GM18507 (cell line): Measurements from ENCODE around the gene POLQ.
"Not testable (repeated sequence)": the region's sequence is repeated elsewhere in the genome, so short reads cannot be mapped to it uniquely, and the experiment has no call there.

Experiments
- DNase-seq: peaks from one replicate; pipeline ENCODE4 v3.0.0; 2011; ENCODE audit warnings: low read depth; ENCODE audit not compliant: insufficient read length; ENCODE audit errors: extremely low spot score
- FAIRE-seq: peaks from 2 replicates; lab custom pipeline; 2011; peaks lifted over from hg19 to GRCh38; lab: Jason Lieb, UNC

The POLQ gene

GRCh38 chr3:121515862-121516261, 29.9 kb downstream of the POLQ start:
- FAIRE-seq (no peak), DNase-seq (no peak)

GRCh38 chr3:121515313-121515712, 30.5 kb downstream of the POLQ start:
- DNase-seq (no peak), FAIRE-seq (no peak)

- no peak for DNase-seq
- FAIRE-seq = no peak
Observed at GRCh38 chr3:121514496-121514895, 31.3 kb downstream of the POLQ start.

GRCh38 chr3:121508389-121508788, 37.4 kb downstream of the POLQ start:
- DNase-seq (no peak), FAIRE-seq (no peak)

- FAIRE-seq (no peak), DNase-seq (no peak)
Observed at GRCh38 chr3:121505256-121505655, 40.5 kb downstream of the POLQ start.

GRCh38 chr3:121504618-121505017, 41.2 kb downstream of the POLQ start:
- DNase-seq (no peak), FAIRE-seq (no peak)

- DNase-seq = no peak
- FAIRE-seq = no peak
Observed at GRCh38 chr3:121496786-121497185, 49.0 kb downstream of the POLQ start.

GRCh38 chr3:121493431-121493830, 52.4 kb downstream of the POLQ start:
- DNase-seq = no peak
- no peak for FAIRE-seq

- FAIRE-seq = no peak
- DNase-seq = no peak
Observed at GRCh38 chr3:121491683-121492320, 54.0 kb downstream of the POLQ start.

GRCh38 chr3:121490161-121490560, 55.6 kb downstream of the POLQ start:
- FAIRE-seq = no peak
- DNase-seq = no peak

GRCh38 chr3:121488628-121489027, 57.2 kb downstream of the POLQ start:
- DNase-seq (no peak), FAIRE-seq (no peak)

GRCh38 chr3:121483290-121483689, 62.5 kb downstream of the POLQ start:
- DNase-seq (no peak), FAIRE-seq (no peak)

- FAIRE-seq (no peak), DNase-seq (no peak)
Observed at GRCh38 chr3:121482660-121483059, 63.1 kb downstream of the POLQ start.

- peak; percentile 5 for FAIRE-seq
- DNase-seq = no peak
Observed at GRCh38 chr3:121481106-121481880, 64.5 kb downstream of the POLQ start.

- no peak for FAIRE-seq
Observed at GRCh38 chr3:121477589-121477988, 68.2 kb downstream of the POLQ start.

GRCh38 chr3:121473001-121473400, 72.8 kb downstream of the POLQ start:
- no peak for DNase-seq
- FAIRE-seq = no peak

More at GRCh38 chr3:121477589-121477988, 68.2 kb downstream of the POLQ start:
- no peak for DNase-seq

GRCh38 chr3:121467085-121467484, 78.7 kb downstream of the POLQ start:
- FAIRE-seq = no peak

GRCh38 chr3:121463745-121464144, 82.0 kb downstream of the POLQ start:
- no peak for FAIRE-seq
- no peak for DNase-seq

More at GRCh38 chr3:121467085-121467484, 78.7 kb downstream of the POLQ start:
- DNase-seq = no peak

GRCh38 chr3:121462565-121462964, 83.2 kb downstream of the POLQ start:
- FAIRE-seq (no peak), DNase-seq (no peak)

GRCh38 chr3:121451752-121452151, 94.0 kb downstream of the POLQ start:
- FAIRE-seq, DNase-seq: not testable (repeated sequence)

- FAIRE-seq (no peak), DNase-seq (no peak)
Observed at GRCh38 chr3:121443456-121443855, 102.3 kb downstream of the POLQ start.
